ENCODE measurements around the gene MRC2. TPM values are rescaled to one million over a fixed set of nuclear protein-coding genes. Genes with fewer than 3 reads are reported as not detected.

Gene MRC2
- total RNA-seq, 2 donors from 2014 or later = 34.2 to 73.7 TPM

GRCh38 chr17:62705156-62705777, 77.8 kb downstream of the MRC2 start:
- Histone ChIP-seq H3K9me3 (no peaks in the 10 kb centered on the region), H3K4me3 (no peak overlapping the region), H3K27me3 (replicated peaks; ENCODE audit: insufficient read depth) (no peaks in the 10 kb centered on the region), H3K4me1 (replicated peaks) (peaks cover 5% of the 10 kb centered on the region), H3K36me3 (no peaks in the 10 kb centered on the region), H3K27ac (no peak overlapping the region)
- intact Hi-C loops (cut with DNase I) = loop anchor here (10.0 kb wide), 1 partner anchor 110 kb away; no protein-coding TSS in a partner anchor
- WGBS = 42% methylated on average over 11 of the region's 11 CpGs
- TF ChIP-seq POLR2AphosphoS5 (IDR thresholded peaks at IDR 0.05) (no peak), POLR2A (IDR thresholded peaks at IDR 0.05) (no peak), CTCF (IDR thresholded peaks at IDR 0.05) (no peak)
- no peak for DNase-seq (ENCODE audit: low spot score)

GRCh38 chr17:62705778-62706597, 78.5 kb downstream of the MRC2 start:
- no peak for DNase-seq (ENCODE audit: low spot score)
- intact Hi-C loops (cut with DNase I) = loop anchor here (10.0 kb wide), 1 partner anchor 109 kb away; no protein-coding TSS in a partner anchor
- H3K4me3 ChIP-seq = no peak overlapping the region

GRCh38 chr17:62706598-62707424, 79.3 kb downstream of the MRC2 start:
- DNase-seq (ENCODE audit: low spot score) = no peak
- no peak for TF ChIP-seq CTCF (IDR thresholded peaks at IDR 0.05)
- no peak for TF ChIP-seq POLR2A (IDR thresholded peaks at IDR 0.05)
- TF ChIP-seq POLR2AphosphoS5 (IDR thresholded peaks at IDR 0.05) = no peak
- 79% methylated on average over 20 of the region's 20 CpGs for WGBS
- no peaks in the 10 kb centered on the region for H3K27me3 ChIP-seq (replicated peaks; ENCODE audit: insufficient read depth)
- H3K27ac ChIP-seq = no peak overlapping the region
- H3K36me3 ChIP-seq = no peaks in the 10 kb centered on the region
- peaks cover 5% of the 10 kb centered on the region for H3K4me1 ChIP-seq (replicated peaks)
- no peaks in the 10 kb centered on the region for H3K9me3 ChIP-seq
- no peak overlapping the region for H3K4me3 ChIP-seq
- intact Hi-C loops (cut with DNase I) = loop anchor here (10.0 kb wide), 1 partner anchor 108 kb away; no protein-coding TSS in a partner anchor

More at GRCh38 chr17:62705778-62706597, 78.5 kb downstream of the MRC2 start:
- no peaks in the 10 kb centered on the region for H3K27me3 ChIP-seq (replicated peaks; ENCODE audit: insufficient read depth)
- no peak overlapping the region for H3K27ac ChIP-seq
- WGBS = 34% methylated on average over 14 of the region's 14 CpGs
- no peaks in the 10 kb centered on the region for H3K36me3 ChIP-seq
- H3K4me1 ChIP-seq (replicated peaks) = peaks cover 5% of the 10 kb centered on the region
- TF ChIP-seq CTCF (IDR thresholded peaks at IDR 0.05) (no peak), POLR2AphosphoS5 (IDR thresholded peaks at IDR 0.05) (no peak), POLR2A (IDR thresholded peaks at IDR 0.05) (no peak)
- no peaks in the 10 kb centered on the region for H3K9me3 ChIP-seq

- no peaks in the 10 kb centered on the region for H3K36me3 ChIP-seq
- TF ChIP-seq POLR2AphosphoS5 (IDR thresholded peaks at IDR 0.05) (no peak), CTCF (IDR thresholded peaks at IDR 0.05) (no peak), POLR2A (IDR thresholded peaks at IDR 0.05) (no peak)
- DNase-seq (ENCODE audit: low spot score) = no peak
- no peaks in the 10 kb centered on the region for H3K9me3 ChIP-seq
- H3K27ac ChIP-seq = no peak overlapping the region
- no peaks in the 10 kb centered on the region for H3K27me3 ChIP-seq (replicated peaks; ENCODE audit: insufficient read depth)
- intact Hi-C loops (cut with DNase I) = loop anchor here (10.0 kb wide), 1 partner anchor 107 kb away; no protein-coding TSS in a partner anchor
- H3K4me3 ChIP-seq = no peak overlapping the region
- WGBS = 94% methylated on average over 9 of the region's 9 CpGs
- H3K4me1 ChIP-seq (replicated peaks) = peaks cover 5% of the 10 kb centered on the region
These were observed 79.9 kb downstream of the MRC2 start for GRCh38 chr17:62707425-62707739.

Measured in prostate gland (tissue), 2 donors.